HUES48 (cell line): ENCODE measurements around the gene DYNC1LI1.

Source experiments
- H3K27ac ChIP-seq: one replicate; pipeline ENCODE4 v1.7.0; 2013; ENCODE audit warnings: low read depth, low read length, inconsistent platforms
- H3K27me3 ChIP-seq: 2 replicates; pipeline ENCODE4 v1.6.1; 2013; ENCODE audit warnings: mild to moderate bottlenecking, low read length; ENCODE audit not compliant: control insufficient read depth, insufficient read depth
- H3K36me3 ChIP-seq: 2 replicates; pipeline ENCODE4 v1.6.1; 2013; ENCODE audit warnings: low read length; ENCODE audit not compliant: control insufficient read depth, insufficient read depth
- H3K4me1 ChIP-seq: 2 replicates; pipeline ENCODE4 v1.6.1; 2013; ENCODE audit warnings: mild to moderate bottlenecking, low read length; ENCODE audit not compliant: control insufficient read depth, insufficient read depth
- H3K4me3 ChIP-seq: 2 replicates; pipeline ENCODE4 v1.5.1; 2013; ENCODE audit warnings: mild to moderate bottlenecking, low read depth, low read length
- H3K9ac ChIP-seq: 2 replicates; pipeline ENCODE4 v1.6.1; 2013; ENCODE audit warnings: mild to moderate bottlenecking, low read depth, low read length, moderate library complexity
- H3K9me3 ChIP-seq: 2 replicates; pipeline ENCODE4 v1.6.1; 2013; ENCODE audit warnings: low read length; ENCODE audit not compliant: control insufficient read depth, insufficient read depth

Gene DYNC1LI1

GRCh38 chr3:32502118-32502945 is 68.3 kb downstream of the DYNC1LI1 start, which contains the start of gene CMTM6:
Gene CMTM6, minus strand, starts transcription at chr3:32502852. Its CDS starts 107 bp downstream, at chr3:32502745.
- H3K4me1 ChIP-seq: peaks cover 14% of the 10 kb centered on the region
- peak within 1 kb of the TSS; percentile 87 for H3K4me3 ChIP-seq
- H3K9ac ChIP-seq: peak within 1 kb of the TSS; percentile 45
- no peaks in the 10 kb centered on the region for H3K36me3 ChIP-seq
- H3K27me3 ChIP-seq: no peaks in the 10 kb centered on the region
- no peaks in the 10 kb centered on the region for H3K9me3 ChIP-seq
- peak within 1 kb of the TSS; percentile 93 for H3K27ac ChIP-seq

DNA sequence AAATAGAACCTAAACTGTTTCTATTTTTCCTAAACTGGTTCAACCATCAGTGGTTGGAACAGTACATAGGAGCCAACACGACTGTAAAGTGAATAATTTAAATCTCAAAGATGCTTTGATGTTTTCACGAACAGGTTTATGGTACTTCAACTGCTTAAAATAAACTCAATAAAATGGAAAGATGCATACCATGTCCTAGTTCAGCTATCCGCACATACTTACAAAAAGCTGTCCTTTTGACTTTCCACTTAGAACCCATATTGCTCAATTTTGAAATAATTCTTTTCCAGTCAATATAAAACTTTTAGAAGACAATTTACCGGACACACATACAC is 68.9 kb downstream of the DYNC1LI1 start:
- Histone ChIP-seq H3K27me3 (no peaks in the 10 kb centered on the region), H3K36me3 (no peaks in the 10 kb centered on the region), H3K9me3 (no peaks in the 10 kb centered on the region), H3K27ac (peak overlapping the region; percentile 93), H3K4me3 (peak overlapping the region; percentile 87), H3K4me1 (peaks cover 14% of the 10 kb centered on the region), H3K9ac (peak overlapping the region; percentile 45)

DNA sequence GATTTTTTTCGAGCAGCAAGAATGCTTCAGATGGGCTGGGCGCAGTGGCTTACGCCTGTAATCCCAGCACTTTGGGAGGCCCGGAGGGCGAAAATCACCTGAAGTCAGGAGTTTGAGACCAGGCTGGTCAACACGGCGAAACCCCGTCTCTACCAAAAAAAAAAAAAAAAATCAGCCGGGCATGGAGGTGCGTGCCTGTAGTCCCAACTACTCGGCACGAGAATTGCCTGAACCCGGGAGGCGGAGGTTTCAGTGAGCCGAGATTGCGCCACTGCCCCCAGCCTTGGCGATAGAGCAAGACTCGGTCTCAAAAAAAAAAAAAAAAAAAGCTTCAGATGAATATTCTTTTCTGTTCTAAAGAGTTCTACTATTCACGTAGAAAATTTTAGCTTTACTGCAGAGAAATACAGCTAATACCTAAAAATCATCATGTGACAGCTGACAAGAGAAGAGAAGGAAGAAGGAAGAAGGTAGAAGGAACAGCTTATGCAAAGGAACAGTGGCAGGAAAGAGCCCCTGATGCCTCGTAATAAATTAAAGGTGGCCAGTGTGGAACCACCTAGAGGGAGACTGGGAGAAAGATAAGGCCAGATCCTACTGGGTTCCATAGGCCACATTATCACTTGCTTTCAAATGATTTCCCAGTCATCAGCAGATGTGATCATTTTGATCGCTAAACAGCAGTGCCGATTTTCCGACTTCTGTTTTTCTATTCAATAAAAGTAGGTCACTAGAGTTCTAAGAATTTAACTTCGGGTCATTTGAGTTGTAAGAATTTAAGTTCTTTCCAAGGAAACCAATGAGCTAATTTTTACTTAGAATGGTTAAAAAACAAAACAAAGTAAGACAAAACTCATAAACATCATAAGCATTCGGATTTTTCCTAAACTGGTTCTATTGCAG is 69.5 kb downstream of the DYNC1LI1 start:
- Histone ChIP-seq H3K9ac (no peak overlapping the region), H3K4me3 (peak overlapping the region; percentile 87), H3K27ac (no peak overlapping the region), H3K36me3 (no peaks in the 10 kb centered on the region), H3K9me3 (no peaks in the 10 kb centered on the region), H3K27me3 (no peaks in the 10 kb centered on the region), H3K4me1 (peaks cover 14% of the 10 kb centered on the region)

DNA sequence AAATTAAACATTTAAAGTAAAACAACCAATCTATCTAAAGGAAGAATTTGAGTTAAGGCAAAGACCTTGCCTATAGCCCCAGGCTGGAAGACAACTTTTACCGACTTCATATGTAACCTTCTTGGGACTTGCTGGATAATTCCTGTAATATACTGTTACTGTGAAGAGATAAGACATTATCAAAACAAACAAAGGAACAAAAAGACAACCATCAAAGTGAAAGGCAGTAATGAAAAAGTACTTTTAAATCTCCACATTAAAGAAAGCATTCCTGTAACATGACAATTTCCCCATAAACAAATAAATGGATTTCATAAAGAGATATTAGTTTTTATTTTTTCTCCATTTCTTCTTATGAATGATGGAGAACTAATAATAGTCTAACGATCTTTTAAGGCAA is 70.4 kb downstream of the DYNC1LI1 start:
- Histone ChIP-seq H3K9me3 (no peaks in the 10 kb centered on the region), H3K4me3 (no peak overlapping the region), H3K27ac (no peak overlapping the region), H3K36me3 (no peaks in the 10 kb centered on the region), H3K4me1 (peaks cover 14% of the 10 kb centered on the region), H3K9ac (no peak overlapping the region), H3K27me3 (no peaks in the 10 kb centered on the region)

DNA sequence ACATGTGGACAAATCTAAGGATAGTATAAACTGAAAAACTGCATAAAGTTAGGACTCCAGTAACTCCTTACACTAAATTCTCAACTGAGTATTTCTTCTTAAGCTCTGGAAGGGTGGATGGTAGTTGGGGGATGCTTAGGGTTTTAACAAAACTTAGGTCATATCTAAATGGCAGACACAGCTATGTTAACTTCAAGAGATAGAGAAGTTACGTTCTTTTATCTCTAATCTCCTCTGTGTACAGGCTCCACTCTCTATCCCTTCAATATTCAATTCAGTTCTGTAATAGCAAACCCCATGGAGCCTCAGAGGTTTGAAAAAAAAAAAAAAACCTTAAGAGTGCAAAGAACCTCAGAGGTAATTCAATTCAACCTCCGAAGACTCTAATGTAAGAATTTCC is 71.1 kb downstream of the DYNC1LI1 start:
- Histone ChIP-seq H3K4me1 (peaks cover 14% of the 10 kb centered on the region), H3K9ac (no peak overlapping the region), H3K27ac (no peak overlapping the region), H3K4me3 (no peak overlapping the region), H3K9me3 (no peaks in the 10 kb centered on the region), H3K36me3 (no peaks in the 10 kb centered on the region), H3K27me3 (no peaks in the 10 kb centered on the region)

- H3K9ac ChIP-seq: no peak overlapping the region
- H3K27me3 ChIP-seq: no peaks in the 10 kb centered on the region
- peaks cover 13% of the 10 kb centered on the region for H3K4me1 ChIP-seq
- H3K27ac ChIP-seq: no peak overlapping the region
- no peak overlapping the region for H3K4me3 ChIP-seq
- H3K9me3 ChIP-seq: no peaks in the 10 kb centered on the region
- no peaks in the 10 kb centered on the region for H3K36me3 ChIP-seq
These were observed 71.7 kb downstream of the DYNC1LI1 start for GRCh38 chr3:32498992-32499391.

GRCh38 chr3:32498252-32498651 is 72.4 kb downstream of the DYNC1LI1 start:
- Histone ChIP-seq H3K9me3 (no peaks in the 10 kb centered on the region), H3K27me3 (no peaks in the 10 kb centered on the region), H3K9ac (no peak overlapping the region), H3K4me1 (peaks cover 5% of the 10 kb centered on the region), H3K4me3 (no peak overlapping the region), H3K27ac (no peak overlapping the region), H3K36me3 (no peaks in the 10 kb centered on the region)

GRCh38 chr3:32495609-32496008 is 75.0 kb downstream of the DYNC1LI1 start:
- no peak overlapping the region for H3K9ac ChIP-seq
- H3K27ac ChIP-seq: no peak overlapping the region
- no peaks in the 10 kb centered on the region for H3K4me1 ChIP-seq
- H3K36me3 ChIP-seq: peaks cover 4% of the 10 kb centered on the region; the same call in 1 of the 2 replicates
- no peaks in the 10 kb centered on the region for H3K27me3 ChIP-seq
- no peak overlapping the region for H3K4me3 ChIP-seq
- H3K9me3 ChIP-seq: no peaks in the 10 kb centered on the region

DNA sequence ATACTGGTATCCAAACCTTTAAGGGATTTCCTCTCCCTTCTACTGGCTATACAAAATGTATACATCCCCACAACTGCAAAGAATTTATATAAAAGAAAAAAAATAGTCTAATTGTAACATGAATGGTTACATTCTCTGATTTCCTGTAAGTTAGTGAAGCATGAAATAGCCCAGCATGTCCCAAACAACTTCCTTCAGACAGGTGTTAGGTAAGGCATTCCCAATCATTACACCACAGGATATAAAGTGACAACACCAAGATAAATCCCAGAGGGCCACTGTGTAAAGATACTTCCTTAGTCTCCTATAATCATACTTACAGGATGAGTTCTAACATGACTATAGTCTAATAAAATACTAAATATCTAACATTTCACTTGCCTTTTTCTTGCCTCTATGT is 75.6 kb downstream of the DYNC1LI1 start:
- Histone ChIP-seq H3K27ac (no peak overlapping the region), H3K4me3 (no peak overlapping the region), H3K27me3 (no peaks in the 10 kb centered on the region), H3K9me3 (no peaks in the 10 kb centered on the region), H3K9ac (no peak overlapping the region), H3K36me3 (peaks cover 4% of the 10 kb centered on the region; the same call in 1 of the 2 replicates), H3K4me1 (no peaks in the 10 kb centered on the region)

GRCh38 chr3:32493437-32494414 is 76.9 kb downstream of the DYNC1LI1 start:
- H3K4me3 ChIP-seq: no peak overlapping the region
- H3K36me3 ChIP-seq: peaks cover 4% of the 10 kb centered on the region; the same call in 1 of the 2 replicates
- H3K4me1 ChIP-seq: no peaks in the 10 kb centered on the region
- no peak overlapping the region for H3K27ac ChIP-seq
- H3K9ac ChIP-seq: no peak overlapping the region
- H3K27me3 ChIP-seq: no peaks in the 10 kb centered on the region
- no peaks in the 10 kb centered on the region for H3K9me3 ChIP-seq
